ENCODE measurements around the gene FAM13A. TPM values are rescaled to one million over a fixed set of nuclear protein-coding genes. Genes with fewer than 3 reads are reported as not detected.

The FAM13A gene
- total and polyA plus RNA-seq, 8 donors = 15.7 to 56.4 (median 38.1) TPM

GRCh38 chr4:88868510-88868909 lies 188.5 kb downstream of the FAM13A start:
- no peaks in the 10 kb centered on the region for H3K36me3 ChIP-seq
- H3K27me3 ChIP-seq = no peaks in the 10 kb centered on the region
- ATAC-seq = no peak
- 95 to 99% methylated on average over 3 of the region's 3 CpGs for WGBS, 2 donors
- H3K27ac ChIP-seq = no peak overlapping the region
- no peak for TF ChIP-seq CTCF (IDR thresholded peaks at IDR 0.05)
- no peak overlapping the region for H3K4me3 ChIP-seq
- DNase-seq = no peak
- intact Hi-C loops (cut with DNase I) = no loop called here
- H3K9me3 ChIP-seq = no peaks in the 10 kb centered on the region
- H3K4me1 ChIP-seq = peaks cover 0 to 7% (median 0%) of the 10 kb centered on the region in 3 donors
- FAIRE-seq = peak; percentile 43

DNA sequence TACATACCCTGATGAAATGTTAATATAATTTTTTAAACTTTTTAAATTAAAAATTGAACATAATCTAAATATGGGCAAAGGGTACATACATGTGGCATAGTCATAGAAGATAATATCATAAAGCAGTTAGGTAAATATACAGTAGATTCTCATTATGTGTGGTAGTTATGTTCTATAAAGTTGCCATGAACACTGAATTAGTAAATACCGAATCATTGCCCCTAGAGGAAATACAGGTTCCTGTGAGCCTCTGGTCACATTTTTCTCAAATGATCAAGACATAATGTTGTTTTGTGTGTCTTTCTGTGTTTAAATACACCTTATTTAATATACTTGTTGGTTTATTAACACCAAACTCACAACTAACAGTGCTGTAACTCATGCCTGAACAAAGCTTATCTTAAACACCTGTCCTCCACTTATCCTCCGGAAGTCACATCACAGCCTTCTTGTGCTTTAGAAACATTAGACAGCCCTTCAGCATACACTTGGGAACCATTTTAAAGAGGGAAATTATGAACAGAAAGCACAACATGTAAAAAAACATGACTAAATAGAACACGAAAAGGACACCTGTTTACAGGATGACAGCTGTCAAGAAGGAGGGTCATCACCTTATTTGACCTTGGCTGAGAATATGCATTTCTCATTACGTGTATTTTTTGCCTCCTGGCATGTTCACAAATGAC lies 190.0 kb downstream of the FAM13A start:
- no peak for TF ChIP-seq CTCF (IDR thresholded peaks at IDR 0.05)
- DNase-seq = no peak
- no peak overlapping the region for H3K27ac ChIP-seq
- H3K9me3 ChIP-seq = no peaks in the 10 kb centered on the region
- no peaks in the 10 kb centered on the region for H3K27me3 ChIP-seq
- WGBS, 2 donors = 49 to 50% methylated on average over 4 of the region's 4 CpGs
- H3K4me3 ChIP-seq = no peak overlapping the region
- no peaks in the 10 kb centered on the region for H3K36me3 ChIP-seq
- FAIRE-seq = no peak
- ATAC-seq = no peak
- intact Hi-C loops (cut with DNase I) = no loop called here
- H3K4me1 ChIP-seq = peaks cover 0 to 7% (median 0%) of the 10 kb centered on the region in 3 donors

DNA sequence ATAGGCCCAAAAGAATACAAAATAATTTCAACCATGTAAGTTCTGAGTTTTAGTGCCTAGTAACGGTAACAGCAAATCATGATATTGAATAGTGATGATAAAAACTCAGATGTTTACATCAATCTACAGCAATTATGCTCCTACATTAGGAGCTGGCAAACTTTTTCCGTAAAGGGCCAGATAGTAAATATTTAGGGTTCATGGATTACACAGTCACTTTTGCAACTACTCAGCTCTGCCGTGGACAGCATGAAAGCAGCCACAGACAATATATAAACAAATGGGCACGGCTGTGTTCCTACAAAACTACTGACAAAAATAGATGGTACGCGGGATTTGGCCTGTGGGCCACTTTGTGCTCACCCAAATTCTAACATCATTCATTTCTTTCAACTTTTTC lies 191.5 kb downstream of the FAM13A start:
- intact Hi-C loops (cut with DNase I) = no loop called here
- WGBS, 2 donors = 95 to 98% methylated on average over 6 of the region's 6 CpGs
- Histone ChIP-seq H3K27ac (no peak overlapping the region), H3K27me3 (no peaks in the 10 kb centered on the region), H3K4me1 (peaks cover 0 to 7% (median 0%) of the 10 kb centered on the region in 3 donors), H3K4me3 (no peak overlapping the region), H3K36me3 (no peaks in the 10 kb centered on the region), H3K9me3 (no peaks in the 10 kb centered on the region)
- DNase-seq = no peak
- no peak for FAIRE-seq
- ATAC-seq = no peak
- TF ChIP-seq CTCF (IDR thresholded peaks at IDR 0.05) = no peak

GRCh38 chr4:88865046-88865445 lies 191.9 kb downstream of the FAM13A start:
- ATAC-seq (no peak), FAIRE-seq (peak; percentile 69), DNase-seq (no peak)
- Histone ChIP-seq H3K27me3 (no peaks in the 10 kb centered on the region), H3K4me1 (peaks cover 0 to 7% (median 0%) of the 10 kb centered on the region in 3 donors), H3K4me3 (no peak overlapping the region), H3K27ac (no peak overlapping the region), H3K36me3 (no peaks in the 10 kb centered on the region), H3K9me3 (no peaks in the 10 kb centered on the region)
- intact Hi-C loops (cut with DNase I) = no loop called here
- WGBS, 2 donors = 98% methylated on average over 1 of the region's 1 CpG
- no peak for TF ChIP-seq CTCF (IDR thresholded peaks at IDR 0.05)

DNA sequence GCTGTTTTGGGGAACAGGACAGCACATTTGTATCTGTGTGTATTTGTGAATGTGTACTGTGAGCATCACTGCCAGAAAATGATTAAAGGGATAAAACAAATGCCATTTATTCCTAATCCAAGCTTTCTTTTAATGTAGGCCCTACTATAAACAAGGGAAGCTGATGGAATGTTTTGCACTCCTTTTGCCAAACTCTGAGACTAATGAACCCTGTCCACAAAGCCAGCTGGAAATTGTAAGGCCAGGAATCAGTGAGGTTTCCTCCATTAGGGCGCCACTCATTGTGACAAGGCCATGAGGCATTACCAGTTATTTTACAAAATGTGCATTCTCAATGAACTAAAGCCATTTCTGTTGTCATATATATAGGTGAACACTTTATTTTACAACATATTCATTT lies 196.4 kb downstream of the FAM13A start:
- Histone ChIP-seq H3K4me3 (no peak overlapping the region), H3K4me1 (no peaks in the 10 kb centered on the region), H3K27me3 (no peaks in the 10 kb centered on the region), H3K36me3 (no peaks in the 10 kb centered on the region), H3K27ac (no peak overlapping the region), H3K9me3 (no peaks in the 10 kb centered on the region)
- intact Hi-C loops (cut with DNase I) = no loop called here
- TF ChIP-seq CTCF (IDR thresholded peaks at IDR 0.05) = no peak
- no peak for ATAC-seq
- no peak for FAIRE-seq
- DNase-seq = no peak
- 92 to 100% methylated on average over 1 of the region's 1 CpG for WGBS, 2 donors
